Body of pancreas (tissue), 4 donors: ENCODE data around the gene TTC28.

ENCODE experiments used
- POLR2A ChIP-seq, 3 donors: fragments of 450-650 bp; IDR thresholded peaks; one replicate each; pipeline ENCODE4 v1.6.1; 2016; ENCODE audit warnings: antibody characterized with exemption in 3 of 3, mild to moderate bottlenecking in 2 of 3
- TF ChIP-seq, protein P1 (sequence below), 7 experiments: fragments of 450-650 bp in 4 of 7; fragments of 200-600 bp in 3 of 7; sonication (generic) in 3 of 7; IDR thresholded peaks; one replicate each; pipeline ENCODE4 v1.5.1; 2016 to 2019; ENCODE audit warnings: antibody characterized with exemption in 7 of 7

DNA sequence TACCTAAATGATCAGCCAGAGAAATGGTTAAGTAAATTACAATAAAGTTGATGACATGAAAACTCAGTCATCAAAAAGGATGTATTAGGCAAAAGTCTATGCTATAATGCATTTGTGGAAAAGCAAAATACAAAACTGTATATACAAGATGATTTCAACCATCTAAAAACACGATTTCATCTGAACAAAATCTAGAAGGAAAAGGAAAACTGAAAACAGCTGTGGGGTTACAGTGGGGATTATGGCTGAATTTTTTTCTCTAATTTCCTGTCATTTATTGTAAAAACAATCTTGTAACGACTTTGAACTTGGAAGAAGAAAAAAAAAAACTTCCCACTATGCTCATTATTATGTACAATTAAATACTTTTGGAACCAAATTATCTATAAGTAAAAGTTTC lies 31.7 kb upstream of the TTC28 start:
- TF ChIP-seq, protein P1, sequence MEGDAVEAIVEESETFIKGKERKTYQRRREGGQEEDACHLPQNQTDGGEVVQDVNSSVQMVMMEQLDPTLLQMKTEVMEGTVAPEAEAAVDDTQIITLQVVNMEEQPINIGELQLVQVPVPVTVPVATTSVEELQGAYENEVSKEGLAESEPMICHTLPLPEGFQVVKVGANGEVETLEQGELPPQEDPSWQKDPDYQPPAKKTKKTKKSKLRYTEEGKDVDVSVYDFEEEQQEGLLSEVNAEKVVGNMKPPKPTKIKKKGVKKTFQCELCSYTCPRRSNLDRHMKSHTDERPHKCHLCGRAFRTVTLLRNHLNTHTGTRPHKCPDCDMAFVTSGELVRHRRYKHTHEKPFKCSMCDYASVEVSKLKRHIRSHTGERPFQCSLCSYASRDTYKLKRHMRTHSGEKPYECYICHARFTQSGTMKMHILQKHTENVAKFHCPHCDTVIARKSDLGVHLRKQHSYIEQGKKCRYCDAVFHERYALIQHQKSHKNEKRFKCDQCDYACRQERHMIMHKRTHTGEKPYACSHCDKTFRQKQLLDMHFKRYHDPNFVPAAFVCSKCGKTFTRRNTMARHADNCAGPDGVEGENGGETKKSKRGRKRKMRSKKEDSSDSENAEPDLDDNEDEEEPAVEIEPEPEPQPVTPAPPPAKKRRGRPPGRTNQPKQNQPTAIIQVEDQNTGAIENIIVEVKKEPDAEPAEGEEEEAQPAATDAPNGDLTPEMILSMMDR (IDR thresholded peaks at IDR 0.05): no peak
- TF ChIP-seq POLR2A (IDR thresholded peaks at IDR 0.05): no peak
